PC-3 (cell line): Measurements from ENCODE around the gene ADARB2.

Experiments used
- EZH2 ChIP-seq: fragments of 300-600 bp; sonication (generic); IDR thresholded peaks from one replicate; pipeline ENCODE4 v1.6.1; 2017; ENCODE audit warnings: antibody characterized with exemption, mild to moderate bottlenecking, low read length; ENCODE audit not compliant: unreplicated experiment
- TF ChIP-seq, protein P1 (sequence below): fragments of 300-600 bp; sonication (generic); conservative IDR thresholded peaks from 2 replicates; pipeline ENCODE4 v1.5.1; 2017; ENCODE audit warnings: antibody characterized with exemption, low read depth, mild to moderate bottlenecking, low read length

DNA sequence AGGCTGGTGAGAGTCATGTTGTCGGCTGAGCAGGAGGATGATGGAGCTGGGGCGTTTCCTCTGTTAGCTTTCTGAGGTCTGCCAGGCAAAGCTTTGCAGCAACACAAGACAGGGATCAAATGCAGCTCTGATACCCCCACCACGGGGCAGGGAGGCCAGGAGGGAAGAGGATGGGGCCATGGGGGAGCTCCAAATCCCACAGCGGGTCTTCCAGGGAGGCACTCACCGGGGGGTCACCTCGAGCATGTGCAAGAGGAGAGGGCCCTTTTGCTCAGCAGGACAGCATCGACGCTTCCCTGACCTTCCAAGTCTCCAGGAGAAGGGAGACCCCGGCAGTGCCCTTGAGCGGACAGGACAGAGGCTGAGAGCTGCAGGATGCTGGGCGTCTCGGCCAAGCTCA lies 553.6 kb downstream of the ADARB2 start:
- TF ChIP-seq, protein P1, sequence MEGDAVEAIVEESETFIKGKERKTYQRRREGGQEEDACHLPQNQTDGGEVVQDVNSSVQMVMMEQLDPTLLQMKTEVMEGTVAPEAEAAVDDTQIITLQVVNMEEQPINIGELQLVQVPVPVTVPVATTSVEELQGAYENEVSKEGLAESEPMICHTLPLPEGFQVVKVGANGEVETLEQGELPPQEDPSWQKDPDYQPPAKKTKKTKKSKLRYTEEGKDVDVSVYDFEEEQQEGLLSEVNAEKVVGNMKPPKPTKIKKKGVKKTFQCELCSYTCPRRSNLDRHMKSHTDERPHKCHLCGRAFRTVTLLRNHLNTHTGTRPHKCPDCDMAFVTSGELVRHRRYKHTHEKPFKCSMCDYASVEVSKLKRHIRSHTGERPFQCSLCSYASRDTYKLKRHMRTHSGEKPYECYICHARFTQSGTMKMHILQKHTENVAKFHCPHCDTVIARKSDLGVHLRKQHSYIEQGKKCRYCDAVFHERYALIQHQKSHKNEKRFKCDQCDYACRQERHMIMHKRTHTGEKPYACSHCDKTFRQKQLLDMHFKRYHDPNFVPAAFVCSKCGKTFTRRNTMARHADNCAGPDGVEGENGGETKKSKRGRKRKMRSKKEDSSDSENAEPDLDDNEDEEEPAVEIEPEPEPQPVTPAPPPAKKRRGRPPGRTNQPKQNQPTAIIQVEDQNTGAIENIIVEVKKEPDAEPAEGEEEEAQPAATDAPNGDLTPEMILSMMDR: no peak
- TF ChIP-seq EZH2: no peak
